Measurements from ENCODE around the gene CCBE1.
A peak's percentile ranks its signal among the peaks of the same experiment; 100 is the strongest.

The CCBE1 gene

DNA sequence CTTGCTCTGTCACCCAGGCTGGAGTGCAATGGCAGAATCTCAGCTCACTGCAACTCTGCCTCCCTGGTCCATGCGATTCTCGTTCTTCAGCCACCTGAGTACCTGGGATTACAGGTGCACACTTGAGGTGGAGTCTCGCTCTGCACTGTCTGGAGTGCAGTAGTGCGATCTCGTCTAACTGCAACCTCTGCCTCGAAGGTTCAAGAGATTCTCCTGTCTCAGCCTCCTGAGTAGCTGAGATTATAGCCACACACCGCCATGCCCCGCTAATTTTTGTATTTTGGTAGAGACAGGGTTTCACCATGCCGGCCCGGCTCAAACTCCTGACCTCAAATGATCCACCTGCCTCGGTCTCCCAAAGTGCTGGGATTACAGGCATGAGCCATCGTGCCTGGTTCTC is 83.3 kb downstream of the CCBE1 start:
- DNase-seq (ENCODE audit: low read depth): no peak
- no peak overlapping the region for H3K4me3 ChIP-seq (replicated peaks; ENCODE audit: low read depth, low read length)
- TF ChIP-seq, protein P1, sequence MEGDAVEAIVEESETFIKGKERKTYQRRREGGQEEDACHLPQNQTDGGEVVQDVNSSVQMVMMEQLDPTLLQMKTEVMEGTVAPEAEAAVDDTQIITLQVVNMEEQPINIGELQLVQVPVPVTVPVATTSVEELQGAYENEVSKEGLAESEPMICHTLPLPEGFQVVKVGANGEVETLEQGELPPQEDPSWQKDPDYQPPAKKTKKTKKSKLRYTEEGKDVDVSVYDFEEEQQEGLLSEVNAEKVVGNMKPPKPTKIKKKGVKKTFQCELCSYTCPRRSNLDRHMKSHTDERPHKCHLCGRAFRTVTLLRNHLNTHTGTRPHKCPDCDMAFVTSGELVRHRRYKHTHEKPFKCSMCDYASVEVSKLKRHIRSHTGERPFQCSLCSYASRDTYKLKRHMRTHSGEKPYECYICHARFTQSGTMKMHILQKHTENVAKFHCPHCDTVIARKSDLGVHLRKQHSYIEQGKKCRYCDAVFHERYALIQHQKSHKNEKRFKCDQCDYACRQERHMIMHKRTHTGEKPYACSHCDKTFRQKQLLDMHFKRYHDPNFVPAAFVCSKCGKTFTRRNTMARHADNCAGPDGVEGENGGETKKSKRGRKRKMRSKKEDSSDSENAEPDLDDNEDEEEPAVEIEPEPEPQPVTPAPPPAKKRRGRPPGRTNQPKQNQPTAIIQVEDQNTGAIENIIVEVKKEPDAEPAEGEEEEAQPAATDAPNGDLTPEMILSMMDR (IDR thresholded peaks at IDR 0.05; ENCODE audit: low read length, missing control alignments): no peak

DNA sequence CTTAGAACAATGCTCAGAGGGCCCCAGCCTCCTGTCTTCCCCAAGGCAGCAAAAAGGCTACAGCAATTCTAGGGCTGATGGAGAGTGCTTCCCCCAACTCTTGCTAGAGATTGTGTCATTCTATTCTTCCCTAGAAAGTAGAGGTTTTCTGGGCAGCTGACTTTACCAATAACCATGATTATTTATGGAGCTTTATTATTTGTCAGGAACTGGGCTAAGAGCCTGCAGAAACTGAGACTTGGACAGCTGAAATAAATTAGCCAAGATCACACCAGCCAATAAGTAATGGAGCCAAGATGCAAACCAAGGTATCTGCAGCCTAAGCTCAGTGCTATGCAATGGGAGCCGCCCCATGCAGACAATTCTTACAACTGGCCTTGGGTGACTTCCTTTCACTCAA is 84.8 kb downstream of the CCBE1 start:
- peak; percentile 21 for DNase-seq (ENCODE audit: low read depth)

DNA sequence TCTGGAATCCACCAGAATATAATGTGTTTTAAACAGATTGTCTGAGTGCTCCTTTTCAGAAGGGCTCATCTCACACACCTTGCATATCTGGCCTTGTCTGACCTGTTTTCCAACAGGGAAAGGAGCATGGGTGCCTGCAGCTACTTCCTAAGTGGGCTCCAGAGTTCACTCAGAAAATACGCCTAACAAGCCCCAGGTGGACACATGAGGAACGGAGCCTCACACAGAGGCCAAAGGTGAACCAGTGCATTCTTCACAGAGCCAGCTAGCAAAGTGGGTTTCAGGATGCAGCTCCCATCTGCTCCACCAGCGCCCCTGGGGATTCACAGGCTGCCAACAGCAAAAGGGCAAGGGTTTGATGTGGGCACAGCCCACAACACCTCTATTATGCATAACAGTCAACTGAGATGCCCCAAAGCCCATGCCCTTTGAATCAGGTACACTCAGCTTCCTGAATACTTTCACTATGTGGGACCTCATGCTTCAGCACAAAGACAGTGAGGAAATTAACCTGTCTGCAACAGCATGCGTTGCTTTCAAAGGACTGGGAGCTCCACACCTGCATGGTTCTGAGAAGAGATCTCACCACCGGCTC is 86.6 kb downstream of the CCBE1 start:
- DNase-seq (ENCODE audit: low read depth): no peak
- H3K4me3 ChIP-seq (replicated peaks; ENCODE audit: low read depth, low read length): no peak overlapping the region
- TF ChIP-seq, protein P1 (IDR thresholded peaks at IDR 0.05; ENCODE audit: low read length, missing control alignments): no peak

More for the DNA sequence above, 84.8 kb downstream of the CCBE1 start:
- no peak overlapping the region for H3K4me3 ChIP-seq (replicated peaks; ENCODE audit: low read depth, low read length)
- TF ChIP-seq, protein P1 (IDR thresholded peaks at IDR 0.05; ENCODE audit: low read length, missing control alignments): no peak

DNA sequence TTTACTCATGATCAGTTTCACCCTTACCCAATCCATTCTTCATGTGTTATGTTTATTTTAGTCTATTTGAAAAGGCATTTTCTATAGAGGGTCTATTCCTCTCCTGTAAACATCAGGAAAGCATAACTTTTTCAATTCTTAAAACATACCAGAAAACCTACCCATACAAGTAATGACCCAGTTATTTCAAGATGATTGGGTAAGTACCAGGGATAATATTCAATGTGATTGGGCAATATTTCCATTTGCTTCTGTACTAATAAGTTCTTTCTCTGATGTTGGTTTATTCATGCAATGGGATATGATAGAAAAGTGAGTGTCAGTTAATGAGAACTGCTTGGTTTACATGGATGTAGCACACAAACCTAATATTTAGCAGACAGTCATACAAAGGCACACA is 87.6 kb downstream of the CCBE1 start:
- TF ChIP-seq, protein P1 (IDR thresholded peaks at IDR 0.05; ENCODE audit: low read length, missing control alignments): no peak
- no peak overlapping the region for H3K4me3 ChIP-seq (replicated peaks; ENCODE audit: low read depth, low read length)
- no peak for DNase-seq (ENCODE audit: low read depth)

DNA sequence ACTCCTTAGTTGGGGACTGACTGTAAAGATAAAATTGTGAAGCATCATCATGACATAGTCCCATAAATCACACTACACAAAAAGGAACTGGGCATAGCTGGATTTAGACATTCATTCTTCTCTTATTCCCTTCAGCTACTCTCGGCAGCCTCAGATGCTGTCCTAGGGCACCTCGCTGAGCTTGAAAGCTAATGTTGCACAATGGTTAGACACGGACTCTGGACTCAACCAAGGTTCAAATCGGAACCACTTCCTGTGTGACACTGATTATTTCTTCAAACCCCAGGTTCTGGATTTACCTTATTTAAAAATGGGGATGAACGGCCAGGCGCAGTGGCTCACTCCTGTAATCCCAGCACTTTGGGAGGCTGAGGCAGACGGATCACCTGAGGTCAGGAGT is 89.8 kb downstream of the CCBE1 start:
- TF ChIP-seq, protein P1 (IDR thresholded peaks at IDR 0.05; ENCODE audit: low read length, missing control alignments): no peak
- DNase-seq (ENCODE audit: low read depth): no peak

DNA sequence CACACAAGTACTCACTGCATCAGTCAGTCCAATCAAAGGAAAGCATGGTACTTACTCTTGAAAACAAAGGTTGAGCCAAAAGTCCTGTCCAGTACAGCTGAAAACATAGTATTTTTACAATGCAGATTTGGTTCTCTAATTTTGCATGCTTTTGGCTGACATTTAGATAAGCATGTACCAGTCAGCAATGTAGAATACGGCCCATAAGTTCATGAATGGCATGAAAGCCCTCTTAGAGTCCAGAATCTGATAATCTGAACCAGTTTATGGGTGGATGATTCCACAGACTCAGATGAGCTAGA is 90.2 kb downstream of the CCBE1 start:
- TF ChIP-seq, protein P1 (IDR thresholded peaks at IDR 0.05; ENCODE audit: low read length, missing control alignments): no peak
- no peak overlapping the region for H3K4me3 ChIP-seq (replicated peaks; ENCODE audit: low read depth, low read length)
- DNase-seq (ENCODE audit: low read depth): no peak

More for the DNA sequence above, 89.8 kb downstream of the CCBE1 start:
- no peak overlapping the region for H3K4me3 ChIP-seq (replicated peaks; ENCODE audit: low read depth, low read length)

Measured in fibroblast of pulmonary artery (primary cell).